ENCODE results near the gene ATRNL1.

The ATRNL1 gene

GRCh38 chr10:115674496-115674895 lies 581.3 kb downstream of the ATRNL1 start:
- H3K9me3 ChIP-seq = no peaks in the 10 kb centered on the region

GRCh38 chr10:115696747-115697146 lies 603.6 kb downstream of the ATRNL1 start:
- Histone ChIP-seq H3K27ac (no peak overlapping the region), H3K9me3 (no peaks in the 10 kb centered on the region), H3K27me3 (no peaks in the 10 kb centered on the region), H3K4me3 (ENCODE audit: low read depth in 1 of 2, low read length in 1 of 2) (no peak overlapping the region), H3K4me1 (ENCODE audit: control insufficient read depth in 1 of 2, insufficient read depth in 1 of 2, low read depth in 1 of 2, low read length in 1 of 2) (no peaks in the 10 kb centered on the region), H3K36me3 (no peaks in the 10 kb centered on the region)
- no peak for TF ChIP-seq CTCF (IDR thresholded peaks at IDR 0.05)

More at GRCh38 chr10:115674496-115674895, 581.3 kb downstream of the ATRNL1 start:
- H3K27me3 ChIP-seq = no peaks in the 10 kb centered on the region
- H3K36me3 ChIP-seq = no peaks in the 10 kb centered on the region
- no peak overlapping the region for H3K4me3 ChIP-seq (ENCODE audit: low read depth in 1 of 2, low read length in 1 of 2)
- TF ChIP-seq CTCF (IDR thresholded peaks at IDR 0.05) = no peak
- H3K4me1 ChIP-seq (ENCODE audit: control insufficient read depth in 1 of 2, insufficient read depth in 1 of 2, low read depth in 1 of 2, low read length in 1 of 2) = no peaks in the 10 kb centered on the region
- H3K27ac ChIP-seq = no peak overlapping the region

- H3K9me3 ChIP-seq = no peaks in the 10 kb centered on the region
- no peak overlapping the region for H3K4me3 ChIP-seq (ENCODE audit: low read depth in 1 of 2, low read length in 1 of 2)
- H3K36me3 ChIP-seq = no peaks in the 10 kb centered on the region
- no peak overlapping the region for H3K27ac ChIP-seq
- H3K27me3 ChIP-seq = no peaks in the 10 kb centered on the region
- TF ChIP-seq CTCF (IDR thresholded peaks at IDR 0.05) = no peak
- H3K4me1 ChIP-seq (ENCODE audit: control insufficient read depth in 1 of 2, insufficient read depth in 1 of 2, low read depth in 1 of 2, low read length in 1 of 2) = no peaks in the 10 kb centered on the region
Measured at GRCh38 chr10:115706026-115706425, 612.9 kb downstream of the ATRNL1 start.

- H3K36me3 ChIP-seq = no peaks in the 10 kb centered on the region
- no peak overlapping the region for H3K4me3 ChIP-seq (ENCODE audit: low read depth in 1 of 2, low read length in 1 of 2)
- TF ChIP-seq CTCF (IDR thresholded peaks at IDR 0.05) = no peak
- H3K9me3 ChIP-seq = no peaks in the 10 kb centered on the region
- H3K4me1 ChIP-seq (ENCODE audit: control insufficient read depth in 1 of 2, insufficient read depth in 1 of 2, low read depth in 1 of 2, low read length in 1 of 2) = no peaks in the 10 kb centered on the region
- H3K27me3 ChIP-seq = no peaks in the 10 kb centered on the region
- H3K27ac ChIP-seq = no peak overlapping the region
Measured at GRCh38 chr10:115706488-115707076, 613.4 kb downstream of the ATRNL1 start.

- Histone ChIP-seq H3K4me1 (ENCODE audit: control insufficient read depth in 1 of 2, insufficient read depth in 1 of 2, low read depth in 1 of 2, low read length in 1 of 2) (no peaks in the 10 kb centered on the region), H3K9me3 (no peaks in the 10 kb centered on the region), H3K4me3 (ENCODE audit: low read depth in 1 of 2, low read length in 1 of 2) (no peak overlapping the region), H3K27ac (no peak overlapping the region), H3K27me3 (no peaks in the 10 kb centered on the region), H3K36me3 (no peaks in the 10 kb centered on the region)
- TF ChIP-seq CTCF (IDR thresholded peaks at IDR 0.05) = no peak
Measured at GRCh38 chr10:115710136-115710535, 617.0 kb downstream of the ATRNL1 start.
